Endodermal cell (in vitro differentiated cells): ENCODE results near the gene MOXD1. TPM values are rescaled to one million over a fixed set of nuclear protein-coding genes. Genes with fewer than 3 reads are reported as not detected.

Experiments used
- DNase-seq: peaks from one replicate; pipeline ENCODE4 v3.0.0-alpha.2; 2017
- H3K27ac ChIP-seq: 2 replicates; pipeline ENCODE4 v1.5.1; 2013; ENCODE audit warnings: mild to moderate bottlenecking, low read depth, low read length, moderate library complexity
- H3K27me3 ChIP-seq: 2 replicates; pipeline ENCODE4 v1.6.1; 2013; ENCODE audit warnings: mild to moderate bottlenecking, low read length, moderate library complexity; ENCODE audit not compliant: insufficient read depth, control insufficient read depth, poor library complexity, severe bottlenecking
- H3K36me3 ChIP-seq: 2 replicates; pipeline ENCODE4 v1.7.0; 2013; ENCODE audit warnings: mild to moderate bottlenecking, low read length, moderate library complexity; ENCODE audit not compliant: control insufficient read depth, insufficient read depth
- H3K4me1 ChIP-seq: one replicate; pipeline ENCODE4 v1.7.0; 2013; ENCODE audit warnings: low read length; ENCODE audit not compliant: control insufficient read depth, insufficient read depth
- H3K4me3 ChIP-seq: 2 replicates; pipeline ENCODE4 v1.5.1; 2013; ENCODE audit warnings: mild to moderate bottlenecking, low read length, moderate library complexity
- H3K9ac ChIP-seq: 2 replicates; pipeline ENCODE4 v1.6.1; 2013; ENCODE audit warnings: mild to moderate bottlenecking, low read length, moderate library complexity; ENCODE audit not compliant: poor library complexity, severe bottlenecking; ENCODE audit errors: extremely low read depth
- H3K9me3 ChIP-seq: 2 replicates; pipeline ENCODE4 v1.6.1; 2013; ENCODE audit warnings: mild to moderate bottlenecking, low read length, moderate library complexity; ENCODE audit not compliant: control insufficient read depth
- H3K27ac Mint-ChIP-seq: 2 replicates; pipeline ENCODE4 v1.8.0; 2020; ENCODE audit warnings: mixed read lengths
- H3K27me3 Mint-ChIP-seq: 2 replicates; pipeline ENCODE4 v1.8.0; 2021; ENCODE audit warnings: mild to moderate bottlenecking, mixed read lengths; ENCODE audit not compliant: insufficient read depth
- H3K36me3 Mint-ChIP-seq: 2 replicates; pipeline ENCODE4 v1.8.0; 2020; ENCODE audit warnings: low read depth, mixed read lengths
- H3K4me1 Mint-ChIP-seq: 2 replicates; pipeline ENCODE4 v1.8.0; 2020; ENCODE audit warnings: mixed read lengths
- H3K4me3 Mint-ChIP-seq: 2 replicates; pipeline ENCODE4 v1.8.0; 2020; ENCODE audit warnings: mild to moderate bottlenecking, moderate library complexity, mixed read lengths
- H3K9me3 Mint-ChIP-seq: 2 replicates; pipeline ENCODE4 v1.8.0; 2020; ENCODE audit warnings: mild to moderate bottlenecking, mixed read lengths
- WGBS, 2 experiments: methylation state at CpG; one replicate each; pipeline versions ENCODE4 v1.1.5 to v1.1.7; 2013; ENCODE audit warnings: missing lambda C conversion rate in 2 of 2, mixed read lengths in 1 of 2; ENCODE audit not compliant: insufficient coverage in 1 of 2, insufficient read length in 1 of 2; 5-methylcytosine and 5-hydroxymethylcytosine counted together
- total RNA-seq, 2 donors: library from RNA; stranded (reverse); fragmentation: NEBNext Ultra II Directional in 1 of 2; extraction: Animal tissue kit (Norgen Biotek cat#: 25700) in 1 of 2; gene quantifications; 2 replicates in 1 of 2; 3 replicates in 1 of 2; pipeline ENCODE4 v1.2.1, GENCODE V29; 2021
- TF ChIP-seq, protein P1 (sequence below): fragments of 200-600 bp; sonication (generic); conservative IDR thresholded peaks from 2 replicates; pipeline ENCODE4 v1.5.0; 2021; ENCODE audit warnings: antibody characterized with exemption, mild to moderate bottlenecking

The MOXD1 gene
- total RNA-seq, 2 donors from 2014 or later = 1.3 to 3.2 TPM

DNA sequence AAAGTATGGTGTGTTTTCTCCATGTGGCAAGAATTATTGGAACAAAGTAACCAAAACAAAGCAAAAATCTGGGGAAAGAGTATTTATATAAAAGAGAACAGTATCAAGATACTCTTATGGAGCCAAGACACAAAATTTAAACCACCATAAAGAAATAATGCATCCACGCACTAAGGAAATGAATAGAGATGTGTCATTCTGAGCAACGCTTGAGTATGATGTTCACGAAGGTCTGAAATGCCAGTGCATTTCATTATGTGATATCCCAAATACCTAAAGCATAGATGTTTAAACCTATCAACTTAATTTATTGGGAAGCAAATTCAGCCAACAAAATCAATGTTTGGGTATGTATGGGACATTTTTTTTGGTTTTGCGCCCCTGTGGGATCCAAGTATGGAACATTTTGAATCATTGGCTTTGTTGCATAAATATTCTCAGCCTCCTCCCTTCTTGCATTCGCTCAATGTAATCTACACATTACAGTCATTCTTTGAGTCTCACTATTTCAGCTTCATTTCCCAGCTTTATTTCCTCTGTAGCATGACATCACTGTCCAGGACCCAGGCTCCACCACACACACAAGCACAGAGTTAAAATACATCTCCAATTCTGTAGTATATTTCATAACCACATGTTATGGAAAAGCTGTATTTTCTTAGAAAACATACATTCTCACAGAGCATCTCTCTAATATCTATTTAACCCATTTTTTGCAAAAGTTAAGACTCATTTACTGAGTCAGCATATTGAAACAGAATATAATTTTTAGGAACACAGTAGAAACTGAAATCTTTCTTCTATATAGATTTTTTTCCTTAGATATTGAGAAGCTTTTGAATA is 11.6 kb upstream of the MOXD1 start:
- TF ChIP-seq, protein P1, sequence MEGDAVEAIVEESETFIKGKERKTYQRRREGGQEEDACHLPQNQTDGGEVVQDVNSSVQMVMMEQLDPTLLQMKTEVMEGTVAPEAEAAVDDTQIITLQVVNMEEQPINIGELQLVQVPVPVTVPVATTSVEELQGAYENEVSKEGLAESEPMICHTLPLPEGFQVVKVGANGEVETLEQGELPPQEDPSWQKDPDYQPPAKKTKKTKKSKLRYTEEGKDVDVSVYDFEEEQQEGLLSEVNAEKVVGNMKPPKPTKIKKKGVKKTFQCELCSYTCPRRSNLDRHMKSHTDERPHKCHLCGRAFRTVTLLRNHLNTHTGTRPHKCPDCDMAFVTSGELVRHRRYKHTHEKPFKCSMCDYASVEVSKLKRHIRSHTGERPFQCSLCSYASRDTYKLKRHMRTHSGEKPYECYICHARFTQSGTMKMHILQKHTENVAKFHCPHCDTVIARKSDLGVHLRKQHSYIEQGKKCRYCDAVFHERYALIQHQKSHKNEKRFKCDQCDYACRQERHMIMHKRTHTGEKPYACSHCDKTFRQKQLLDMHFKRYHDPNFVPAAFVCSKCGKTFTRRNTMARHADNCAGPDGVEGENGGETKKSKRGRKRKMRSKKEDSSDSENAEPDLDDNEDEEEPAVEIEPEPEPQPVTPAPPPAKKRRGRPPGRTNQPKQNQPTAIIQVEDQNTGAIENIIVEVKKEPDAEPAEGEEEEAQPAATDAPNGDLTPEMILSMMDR = no peak
- H3K27ac Mint-ChIP-seq = no peak overlapping the region
- H3K27me3 Mint-ChIP-seq = peaks cover 2% of the 10 kb centered on the region
- H3K4me1 ChIP-seq = no peaks in the 10 kb centered on the region
- DNase-seq = no peak
- WGBS, 2 experiments = 87 to 96% methylated on average over 4 to 5 of the region's 5 CpGs
- H3K27me3 ChIP-seq = no peaks in the 10 kb centered on the region
- no peak overlapping the region for H3K4me3 Mint-ChIP-seq
- H3K9ac ChIP-seq = no peak overlapping the region
- no peaks in the 10 kb centered on the region for H3K4me1 Mint-ChIP-seq
- peaks cover 4% of the 10 kb centered on the region for H3K9me3 ChIP-seq
- peaks cover 13% of the 10 kb centered on the region for H3K9me3 Mint-ChIP-seq
- no peak overlapping the region for H3K4me3 ChIP-seq
- no peaks in the 10 kb centered on the region for H3K36me3 ChIP-seq
- H3K27ac ChIP-seq = no peak overlapping the region
- no peaks in the 10 kb centered on the region for H3K36me3 Mint-ChIP-seq

DNA sequence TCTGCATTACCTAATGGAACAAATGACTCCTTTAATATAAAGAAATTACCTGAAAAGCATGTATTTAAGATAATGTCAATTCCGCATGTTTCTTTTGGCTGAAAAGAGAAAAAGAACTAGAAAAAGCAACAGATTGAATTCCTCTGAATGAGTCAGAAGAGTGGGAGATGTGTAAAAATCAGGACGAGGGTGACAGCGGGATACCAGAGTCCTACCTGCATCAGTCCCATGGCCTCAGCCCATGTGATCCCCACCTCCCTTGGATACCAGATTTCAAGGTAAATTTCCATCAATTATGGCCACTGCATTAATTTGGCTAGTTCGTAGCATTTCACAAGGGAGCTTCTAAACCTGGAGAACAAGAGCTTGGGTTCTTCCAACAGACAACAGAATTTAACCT is 10.0 kb upstream of the MOXD1 start:
- Mint-ChIP-seq H3K4me1 (no peaks in the 10 kb centered on the region), H3K27me3 (peaks cover 2% of the 10 kb centered on the region), H3K9me3 (peaks cover 5% of the 10 kb centered on the region), H3K36me3 (no peaks in the 10 kb centered on the region), H3K27ac (no peak overlapping the region), H3K4me3 (no peak overlapping the region)
- peaks cover 4% of the 10 kb centered on the region for H3K9me3 ChIP-seq
- DNase-seq = no peak
- H3K36me3 ChIP-seq = no peaks in the 10 kb centered on the region
- WGBS, 2 experiments = 90% methylated on average over 4 of the region's 4 CpGs; no CpG with 5 or more reads in 1 of the 2 experiments
- H3K4me1 ChIP-seq = no peaks in the 10 kb centered on the region
- H3K9ac ChIP-seq = no peak overlapping the region
- H3K27ac ChIP-seq = no peak overlapping the region
- H3K4me3 ChIP-seq = no peak overlapping the region
- TF ChIP-seq, protein P1 = no peak
- no peaks in the 10 kb centered on the region for H3K27me3 ChIP-seq

DNA sequence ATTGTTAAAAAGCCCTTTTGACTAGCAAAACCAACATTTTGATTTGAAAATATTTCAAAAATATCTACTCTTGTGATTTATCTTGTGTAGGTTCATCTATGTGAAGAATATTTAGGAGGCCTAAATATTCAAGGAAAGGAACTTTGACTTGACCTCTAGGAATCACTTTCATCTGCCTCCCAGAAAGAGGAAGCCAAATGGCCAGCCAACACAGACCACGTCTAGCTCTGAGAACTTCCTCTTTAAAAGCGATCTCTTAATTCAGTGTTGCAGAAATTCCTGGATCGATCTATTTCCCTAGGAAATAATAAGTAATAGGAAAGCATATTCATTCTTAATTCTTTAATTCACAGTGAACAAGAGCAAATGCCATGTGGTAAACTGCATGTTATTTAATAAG is 9.6 kb upstream of the MOXD1 start:
- Mint-ChIP-seq H3K4me1 (peaks cover 2% of the 10 kb centered on the region), H3K4me3 (no peak overlapping the region), H3K9me3 (peaks cover under 1% of the 10 kb centered on the region), H3K36me3 (no peaks in the 10 kb centered on the region), H3K27ac (no peak overlapping the region), H3K27me3 (peaks cover 2% of the 10 kb centered on the region)
- WGBS, 2 experiments = 98% methylated on average over 2 of the region's 3 CpGs; no CpG with 5 or more reads in 1 of the 2 experiments
- no peaks in the 10 kb centered on the region for H3K9me3 ChIP-seq
- TF ChIP-seq, protein P1 = no peak
- H3K27me3 ChIP-seq = no peaks in the 10 kb centered on the region
- H3K36me3 ChIP-seq = no peaks in the 10 kb centered on the region
- H3K4me1 ChIP-seq = no peaks in the 10 kb centered on the region
- H3K9ac ChIP-seq = no peak overlapping the region
- H3K4me3 ChIP-seq = no peak overlapping the region
- no peak for DNase-seq
- no peak overlapping the region for H3K27ac ChIP-seq
